Measurements from ENCODE around the gene MTCL1. TPM values are rescaled to one million over a fixed set of nuclear protein-coding genes. Genes with fewer than 3 reads are reported as not detected.

MTCL1 gene
- total RNA-seq, 2 donors from 2014 or later, result 11.2 to 73.1 TPM

GRCh38 chr18:8869696-8870095 lies 164.3 kb downstream of the MTCL1 start:
- no peaks in the 10 kb centered on the region for H3K27me3 ChIP-seq (replicated peaks; ENCODE audit: insufficient read depth)
- no peaks in the 10 kb centered on the region for H3K36me3 ChIP-seq
- no peaks in the 10 kb centered on the region for H3K4me1 ChIP-seq (replicated peaks)
- H3K4me3 ChIP-seq, result no peak overlapping the region
- WGBS, result 59% methylated on average over 5 of the region's 5 CpGs
- TF ChIP-seq POLR2AphosphoS5 (IDR thresholded peaks at IDR 0.05) (no peak), POLR2A (IDR thresholded peaks at IDR 0.05) (no peak), CTCF (IDR thresholded peaks at IDR 0.05) (no peak)
- H3K27ac ChIP-seq, result no peak overlapping the region
- H3K9me3 ChIP-seq, result no peaks in the 10 kb centered on the region
- intact Hi-C loops (cut with DNase I), result no loop called here
- DNase-seq (ENCODE audit: low spot score), result no peak

- no peaks in the 10 kb centered on the region for H3K9me3 ChIP-seq
- no peak overlapping the region for H3K27ac ChIP-seq
- no peaks in the 10 kb centered on the region for H3K36me3 ChIP-seq
- DNase-seq (ENCODE audit: low spot score), result no peak
- H3K27me3 ChIP-seq (replicated peaks; ENCODE audit: insufficient read depth), result no peaks in the 10 kb centered on the region
- TF ChIP-seq POLR2AphosphoS5 (IDR thresholded peaks at IDR 0.05) (no peak), CTCF (IDR thresholded peaks at IDR 0.05) (no peak), POLR2A (IDR thresholded peaks at IDR 0.05) (no peak)
- intact Hi-C loops (cut with DNase I), result no loop called here
- H3K4me1 ChIP-seq (replicated peaks), result no peaks in the 10 kb centered on the region
- no peak overlapping the region for H3K4me3 ChIP-seq
- 47% methylated on average over 5 of the region's 5 CpGs for WGBS
These were observed 165.2 kb downstream of the MTCL1 start for GRCh38 chr18:8870528-8870927.

- Histone ChIP-seq H3K9me3 (no peaks in the 10 kb centered on the region), H3K27me3 (replicated peaks; ENCODE audit: insufficient read depth) (no peaks in the 10 kb centered on the region), H3K4me1 (replicated peaks) (no peaks in the 10 kb centered on the region), H3K36me3 (no peaks in the 10 kb centered on the region), H3K4me3 (no peak overlapping the region), H3K27ac (no peak overlapping the region)
- DNase-seq (ENCODE audit: low spot score), result no peak
- WGBS, result 63% methylated on average over 1 of the region's 1 CpG
- intact Hi-C loops (cut with DNase I), result no loop called here
- TF ChIP-seq CTCF (IDR thresholded peaks at IDR 0.05) (no peak), POLR2A (IDR thresholded peaks at IDR 0.05) (no peak), POLR2AphosphoS5 (IDR thresholded peaks at IDR 0.05) (no peak)
These were observed 166.1 kb downstream of the MTCL1 start for GRCh38 chr18:8871489-8871888.

GRCh38 chr18:8874872-8875271 lies 169.5 kb downstream of the MTCL1 start:
- intact Hi-C loops (cut with DNase I), result no loop called here
- DNase-seq (ENCODE audit: low spot score), result no peak
- Histone ChIP-seq H3K36me3 (no peaks in the 10 kb centered on the region), H3K9me3 (no peaks in the 10 kb centered on the region), H3K27ac (no peak overlapping the region), H3K4me1 (replicated peaks) (no peaks in the 10 kb centered on the region), H3K27me3 (replicated peaks; ENCODE audit: insufficient read depth) (no peaks in the 10 kb centered on the region), H3K4me3 (no peak overlapping the region)
- TF ChIP-seq POLR2AphosphoS5 (IDR thresholded peaks at IDR 0.05) (no peak), CTCF (IDR thresholded peaks at IDR 0.05) (no peak), POLR2A (IDR thresholded peaks at IDR 0.05) (no peak)
- WGBS, result 65% methylated on average over 7 of the region's 7 CpGs

- Histone ChIP-seq H3K4me3 (no peak overlapping the region), H3K9me3 (no peaks in the 10 kb centered on the region), H3K27ac (no peak overlapping the region), H3K4me1 (replicated peaks) (no peaks in the 10 kb centered on the region), H3K36me3 (no peaks in the 10 kb centered on the region), H3K27me3 (replicated peaks; ENCODE audit: insufficient read depth) (no peaks in the 10 kb centered on the region)
- TF ChIP-seq POLR2A (IDR thresholded peaks at IDR 0.05) (no peak), CTCF (IDR thresholded peaks at IDR 0.05) (no peak), POLR2AphosphoS5 (IDR thresholded peaks at IDR 0.05) (no peak)
- intact Hi-C loops (cut with DNase I), result no loop called here
- 89% methylated on average over 5 of the region's 5 CpGs for WGBS
- no peak for DNase-seq (ENCODE audit: low spot score)
These were observed 171.5 kb downstream of the MTCL1 start for GRCh38 chr18:8876887-8877286.
